PC-3 (cell line): ENCODE results near the gene SKAP1.

Experiments used
- CTCF ChIP-seq: fragments of 300-600 bp; sonication (generic); conservative IDR thresholded peaks from 2 replicates; pipeline ENCODE4 v1.5.1; 2017; ENCODE audit warnings: antibody characterized with exemption, low read depth, mild to moderate bottlenecking, low read length
- EZH2 ChIP-seq: fragments of 300-600 bp; sonication (generic); IDR thresholded peaks from one replicate; pipeline ENCODE4 v1.6.1; 2017; ENCODE audit warnings: antibody characterized with exemption, mild to moderate bottlenecking, low read length; ENCODE audit not compliant: unreplicated experiment
- EZH2phosphoT487 ChIP-seq: fragments of 300-600 bp; sonication (generic); IDR thresholded peaks from 2 replicates; pipeline ENCODE4 v1.6.1; 2018; ENCODE audit warnings: mild to moderate bottlenecking, antibody characterized with exemption, low read length, borderline replicate concordance

GRCh38 chr17:48102798-48103715, 327.0 kb downstream of the SKAP1 start:
- no peak for TF ChIP-seq CTCF
- no peak for TF ChIP-seq EZH2
- TF ChIP-seq EZH2phosphoT487: no peak
